HG03196 (cell line): ENCODE data around the gene SYNDIG1.

Experiments used
- ATAC-seq: cut with Tn5 transposase; IDR thresholded peaks from one replicate; pipeline ENCODE4 v1.9.1; 2021; ENCODE audit not compliant: unreplicated experiment

The SYNDIG1 gene

GRCh38 chr20:24630486-24631172 lies 161.2 kb downstream of the SYNDIG1 start:
- no peak for ATAC-seq

GRCh38 chr20:24631173-24631505 lies 161.7 kb downstream of the SYNDIG1 start:
- ATAC-seq = no peak

- no peak for ATAC-seq
Observed at GRCh38 chr20:24632581-24632980, 163.2 kb downstream of the SYNDIG1 start.

- ATAC-seq = no peak
Observed at GRCh38 chr20:24633026-24633425, 163.6 kb downstream of the SYNDIG1 start.

GRCh38 chr20:24633521-24633920 lies 164.1 kb downstream of the SYNDIG1 start:
- no peak for ATAC-seq

- ATAC-seq = no peak
Observed at GRCh38 chr20:24634855-24635254, 165.4 kb downstream of the SYNDIG1 start.

GRCh38 chr20:24636626-24637025 lies 167.2 kb downstream of the SYNDIG1 start:
- no peak for ATAC-seq

GRCh38 chr20:24637087-24637486 lies 167.7 kb downstream of the SYNDIG1 start:
- no peak for ATAC-seq

GRCh38 chr20:24637941-24638340 lies 168.5 kb downstream of the SYNDIG1 start:
- no peak for ATAC-seq

- ATAC-seq = no peak
Observed at GRCh38 chr20:24638591-24639548, 169.4 kb downstream of the SYNDIG1 start.

GRCh38 chr20:24640276-24640675 lies 170.8 kb downstream of the SYNDIG1 start:
- ATAC-seq = no peak

GRCh38 chr20:24640686-24641085 lies 171.3 kb downstream of the SYNDIG1 start:
- ATAC-seq = no peak

GRCh38 chr20:24643731-24644626 lies 174.6 kb downstream of the SYNDIG1 start:
- no peak for ATAC-seq

GRCh38 chr20:24646321-24646720 lies 176.9 kb downstream of the SYNDIG1 start:
- no peak for ATAC-seq

GRCh38 chr20:24647713-24648112 lies 178.3 kb downstream of the SYNDIG1 start:
- ATAC-seq = no peak

- no peak for ATAC-seq
Observed at GRCh38 chr20:24648481-24648880, 179.1 kb downstream of the SYNDIG1 start.

- no peak for ATAC-seq
Observed at GRCh38 chr20:24648919-24649318, 179.5 kb downstream of the SYNDIG1 start.

GRCh38 chr20:24649787-24650490 lies 180.5 kb downstream of the SYNDIG1 start:
- no peak for ATAC-seq

GRCh38 chr20:24651171-24651975 lies 181.9 kb downstream of the SYNDIG1 start:
- ATAC-seq = no peak

GRCh38 chr20:24651976-24652345 lies 182.5 kb downstream of the SYNDIG1 start:
- no peak for ATAC-seq
